SU-DHL-6 (cell line): Measurements from ENCODE around the gene ZNF606.
"Not testable (repeated sequence)": the region's sequence is repeated elsewhere in the genome, so short reads cannot be mapped to it uniquely, and the experiment has no call there.

ENCODE experiments used
- EZH2phosphoT487 ChIP-seq: fragments of 200-600 bp; sonication (generic), shearing (Covaris generic); conservative IDR thresholded peaks from 2 replicates; pipeline ENCODE4 v1.6.1; 2018; ENCODE audit warnings: mild to moderate bottlenecking, antibody characterized with exemption, low read length, moderate library complexity, mixed read lengths
- TF ChIP-seq, protein P1 (sequence below): fragments of 200-600 bp; sonication (generic); IDR thresholded peaks from one replicate; pipeline ENCODE4 v1.5.1; 2017; ENCODE audit warnings: antibody characterized with exemption, mild to moderate bottlenecking, low read length, moderate library complexity; ENCODE audit not compliant: insufficient read depth, poor library complexity, severe bottlenecking

DNA sequence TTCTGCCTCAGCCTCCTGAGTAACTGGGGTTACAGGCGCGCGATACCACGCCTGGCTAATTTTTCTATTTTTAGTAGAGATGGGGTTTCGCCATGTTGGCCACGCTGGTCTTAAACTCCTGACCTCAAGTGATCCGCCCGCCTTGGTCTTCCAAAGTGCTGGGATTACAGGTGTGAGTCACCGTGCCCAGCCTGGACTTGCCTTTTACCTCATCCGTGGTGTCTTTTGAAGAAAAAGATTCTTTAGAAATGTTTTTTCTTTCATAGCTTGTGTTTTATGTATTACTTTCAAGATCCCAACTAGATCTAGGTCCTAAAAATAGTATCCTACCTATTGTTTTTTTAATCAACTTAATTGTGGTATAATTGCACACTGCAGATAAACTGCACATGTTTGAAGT lies 6.3 kb upstream of the ZNF606 start:
- TF ChIP-seq, protein P1, sequence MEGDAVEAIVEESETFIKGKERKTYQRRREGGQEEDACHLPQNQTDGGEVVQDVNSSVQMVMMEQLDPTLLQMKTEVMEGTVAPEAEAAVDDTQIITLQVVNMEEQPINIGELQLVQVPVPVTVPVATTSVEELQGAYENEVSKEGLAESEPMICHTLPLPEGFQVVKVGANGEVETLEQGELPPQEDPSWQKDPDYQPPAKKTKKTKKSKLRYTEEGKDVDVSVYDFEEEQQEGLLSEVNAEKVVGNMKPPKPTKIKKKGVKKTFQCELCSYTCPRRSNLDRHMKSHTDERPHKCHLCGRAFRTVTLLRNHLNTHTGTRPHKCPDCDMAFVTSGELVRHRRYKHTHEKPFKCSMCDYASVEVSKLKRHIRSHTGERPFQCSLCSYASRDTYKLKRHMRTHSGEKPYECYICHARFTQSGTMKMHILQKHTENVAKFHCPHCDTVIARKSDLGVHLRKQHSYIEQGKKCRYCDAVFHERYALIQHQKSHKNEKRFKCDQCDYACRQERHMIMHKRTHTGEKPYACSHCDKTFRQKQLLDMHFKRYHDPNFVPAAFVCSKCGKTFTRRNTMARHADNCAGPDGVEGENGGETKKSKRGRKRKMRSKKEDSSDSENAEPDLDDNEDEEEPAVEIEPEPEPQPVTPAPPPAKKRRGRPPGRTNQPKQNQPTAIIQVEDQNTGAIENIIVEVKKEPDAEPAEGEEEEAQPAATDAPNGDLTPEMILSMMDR: not testable (repeated sequence)
- TF ChIP-seq EZH2phosphoT487: not testable (repeated sequence)
